Prostate gland (tissue), 2 donors: ENCODE data around the gene THRAP3. TPM values are rescaled to one million over a fixed set of nuclear protein-coding genes. Genes with fewer than 3 reads are reported as not detected.

Experiments used
- DNase-seq: peaks from one replicate; pipeline ENCODE4 v3.0.0-alpha.2; 2019; ENCODE audit warnings: low spot score
- H3K27ac ChIP-seq, 2 donors: fragments of 200-600 bp; sonication (generic); 2 replicates each; pipeline ENCODE4 v1.5.1; 2017 to 2019
- H3K27me3 ChIP-seq: fragments of 200-600 bp; sonication (generic); replicated peaks from 2 replicates; pipeline ENCODE4 v1.5.1; 2019; ENCODE audit not compliant: insufficient read depth
- H3K36me3 ChIP-seq, 2 donors: fragments of 200-600 bp; sonication (generic); 1 replicate in 1 of 2; 2 replicates in 1 of 2; pipeline versions ENCODE4 v1.5.1 to v1.8.1; 2017 to 2019
- H3K4me1 ChIP-seq: fragments of 200-600 bp; sonication (generic); replicated peaks from 2 replicates; pipeline ENCODE4 v1.5.1; 2019
- H3K4me3 ChIP-seq, 2 donors: fragments of 200-600 bp; sonication (generic); 2 replicates each; pipeline ENCODE4 v1.5.1; 2017 to 2019
- H3K9me3 ChIP-seq: fragments of 200-600 bp; sonication (generic); 2 replicates; pipeline ENCODE4 v1.5.1; 2017
- POLR2A ChIP-seq: fragments of 450-650 bp; IDR thresholded peaks from one replicate; pipeline ENCODE4 v1.6.1; 2016; ENCODE audit warnings: antibody characterized with exemption, mild to moderate bottlenecking
- POLR2AphosphoS5 ChIP-seq: sonication (generic); formaldehyde crosslinking; IDR thresholded peaks from one replicate; pipeline ENCODE4 v1.6.1; 2017; ENCODE audit warnings: antibody characterized with exemption
- WGBS: methylation state at CpG from one replicate; pipeline ENCODE4 v1.1.5; 2018; 5-methylcytosine and 5-hydroxymethylcytosine counted together
- intact Hi-C: fragments of 100-400 bp; cut with DNase I; formaldehyde crosslinking; loops from one replicate; pipeline ENCODE4 v1.14.2; 2022
- total RNA-seq, 2 donors: library from RNA; depleted of rRNA; stranded (reverse); fragments of >200 nt; gene quantifications; one replicate each; pipeline ENCODE4 v1.1.0, GENCODE V29; 2016
- TF ChIP-seq, protein P1 (sequence below), 4 experiments: fragments of 200-600 bp in 2 of 4; fragments of 450-650 bp in 2 of 4; sonication (generic) in 2 of 4; IDR thresholded peaks; 1 replicate in 3 of 4; 2 replicates in 1 of 4; pipeline ENCODE4 v1.5.1; 2016 to 2019; ENCODE audit warnings: antibody characterized with exemption in 4 of 4, mild to moderate bottlenecking in 2 of 4, moderate library complexity in 2 of 4

The THRAP3 gene
- total RNA-seq, 2 donors from 2014 or later = 100 to 123 TPM

DNA sequence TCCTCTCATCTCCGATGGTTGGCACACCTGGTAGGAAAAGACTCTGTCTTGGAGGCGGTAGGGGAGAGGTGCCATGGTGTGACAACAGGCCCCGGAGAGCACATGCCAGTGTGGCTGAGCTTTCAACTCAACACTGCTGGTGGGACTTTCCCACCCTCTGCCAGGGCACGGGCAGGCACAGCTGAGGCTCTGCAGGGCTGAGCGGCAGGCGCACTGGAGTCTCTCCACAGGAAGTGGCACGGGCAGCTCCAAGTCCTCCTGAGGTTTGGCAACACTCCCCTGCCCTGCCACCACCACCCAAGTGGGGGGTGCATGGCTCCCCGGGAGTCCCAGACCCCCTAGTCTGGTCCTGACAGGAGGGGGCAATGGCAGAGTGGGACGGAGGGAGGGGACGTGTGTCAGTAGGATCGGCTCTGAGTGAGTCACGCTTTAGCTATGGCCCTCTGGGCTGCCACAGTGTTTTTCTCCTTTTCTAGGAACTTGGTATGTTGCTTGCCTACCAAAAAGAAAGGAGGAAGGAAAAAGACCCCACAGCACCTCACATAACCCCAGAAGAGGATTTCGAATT, 126.5 kb downstream of the THRAP3 start:
- intact Hi-C loops = no loop called here
- TF ChIP-seq, protein P1, sequence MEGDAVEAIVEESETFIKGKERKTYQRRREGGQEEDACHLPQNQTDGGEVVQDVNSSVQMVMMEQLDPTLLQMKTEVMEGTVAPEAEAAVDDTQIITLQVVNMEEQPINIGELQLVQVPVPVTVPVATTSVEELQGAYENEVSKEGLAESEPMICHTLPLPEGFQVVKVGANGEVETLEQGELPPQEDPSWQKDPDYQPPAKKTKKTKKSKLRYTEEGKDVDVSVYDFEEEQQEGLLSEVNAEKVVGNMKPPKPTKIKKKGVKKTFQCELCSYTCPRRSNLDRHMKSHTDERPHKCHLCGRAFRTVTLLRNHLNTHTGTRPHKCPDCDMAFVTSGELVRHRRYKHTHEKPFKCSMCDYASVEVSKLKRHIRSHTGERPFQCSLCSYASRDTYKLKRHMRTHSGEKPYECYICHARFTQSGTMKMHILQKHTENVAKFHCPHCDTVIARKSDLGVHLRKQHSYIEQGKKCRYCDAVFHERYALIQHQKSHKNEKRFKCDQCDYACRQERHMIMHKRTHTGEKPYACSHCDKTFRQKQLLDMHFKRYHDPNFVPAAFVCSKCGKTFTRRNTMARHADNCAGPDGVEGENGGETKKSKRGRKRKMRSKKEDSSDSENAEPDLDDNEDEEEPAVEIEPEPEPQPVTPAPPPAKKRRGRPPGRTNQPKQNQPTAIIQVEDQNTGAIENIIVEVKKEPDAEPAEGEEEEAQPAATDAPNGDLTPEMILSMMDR (IDR thresholded peaks at IDR 0.05) = no peak
- TF ChIP-seq POLR2A = no peak
- no peak for TF ChIP-seq POLR2AphosphoS5
- H3K4me1 ChIP-seq = no peaks in the 10 kb centered on the region
- peaks cover 13 to 22% of the 10 kb centered on the region in 2 donors for H3K36me3 ChIP-seq
- WGBS = 37% methylated on average over 13 of the region's 13 CpGs
- H3K27ac ChIP-seq = peak overlapping the region; percentile 17 to 34
- no peaks in the 10 kb centered on the region for H3K27me3 ChIP-seq
- H3K4me3 ChIP-seq = no peak overlapping the region
- no peak for DNase-seq
- no peaks in the 10 kb centered on the region for H3K9me3 ChIP-seq

- DNase-seq = no peak
- no peaks in the 10 kb centered on the region for H3K4me1 ChIP-seq
Measured at GRCh38 chr1:36351227-36351977, 127.2 kb downstream of the THRAP3 start.

GRCh38 chr1:36352125-36352909, 128.1 kb downstream of the THRAP3 start:
- WGBS = 84% methylated on average over 13 of the region's 13 CpGs
- peaks cover 13 to 22% of the 10 kb centered on the region in 2 donors for H3K36me3 ChIP-seq

More at GRCh38 chr1:36351227-36351977, 127.2 kb downstream of the THRAP3 start:
- no peaks in the 10 kb centered on the region for H3K27me3 ChIP-seq
- TF ChIP-seq POLR2AphosphoS5 = no peak
- TF ChIP-seq, protein P1 (IDR thresholded peaks at IDR 0.05) = no peak
- TF ChIP-seq POLR2A = no peak
- peak overlapping the region; percentile 17 to 34 for H3K27ac ChIP-seq
- H3K9me3 ChIP-seq = no peaks in the 10 kb centered on the region
- intact Hi-C loops = no loop called here
- WGBS = 56% methylated on average over 14 of the region's 14 CpGs
- H3K36me3 ChIP-seq = peaks cover 13 to 22% of the 10 kb centered on the region in 2 donors
- H3K4me3 ChIP-seq = no peak overlapping the region

GRCh38 chr1:36352910-36353878, 129.0 kb downstream of the THRAP3 start:
- Histone ChIP-seq H3K36me3 (peaks cover 11 to 22% of the 10 kb centered on the region in 2 donors), H3K27me3 (no peaks in the 10 kb centered on the region), H3K27ac (no peak overlapping the region), H3K4me1 (no peaks in the 10 kb centered on the region), H3K9me3 (no peaks in the 10 kb centered on the region), H3K4me3 (no peak overlapping the region)
- DNase-seq = no peak
- WGBS = 84% methylated on average over 15 of the region's 15 CpGs
- intact Hi-C loops = no loop called here
- TF ChIP-seq POLR2AphosphoS5 (no peak), POLR2A (no peak)
- TF ChIP-seq, protein P1 (IDR thresholded peaks at IDR 0.05) = no peak

More at GRCh38 chr1:36352125-36352909, 128.1 kb downstream of the THRAP3 start:
- H3K27me3 ChIP-seq = no peaks in the 10 kb centered on the region
- H3K4me1 ChIP-seq = no peaks in the 10 kb centered on the region
- no peak for TF ChIP-seq POLR2A
- TF ChIP-seq, protein P1 (IDR thresholded peaks at IDR 0.05) = no peak
- TF ChIP-seq POLR2AphosphoS5 = no peak
- H3K27ac ChIP-seq = no peak overlapping the region
- DNase-seq = no peak
- H3K9me3 ChIP-seq = no peaks in the 10 kb centered on the region
- H3K4me3 ChIP-seq = no peak overlapping the region
- intact Hi-C loops = no loop called here
